SJSA1 (cell line): ENCODE measurements around the gene PTPRG. TPM values are rescaled to one million over a fixed set of nuclear protein-coding genes. Genes with fewer than 3 reads are reported as not detected.

Experiments used
- DNase-seq, 2 experiments: peaks; one replicate each; pipeline ENCODE4 v3.0.0-alpha.2; 2015 to 2020; ENCODE audit warnings: low spot score in 2 of 2, low read depth in 1 of 2
- H3K27ac ChIP-seq: fragments of 250-450 bp; sonication (Bioruptor Pico); 2 replicates; pipeline ENCODE4 v1.5.1; 2020; ENCODE audit warnings: mild to moderate bottlenecking, moderate library complexity
- H3K27me3 ChIP-seq: fragments of 250-450 bp; sonication (Bioruptor Pico); replicated peaks from 2 replicates; pipeline ENCODE4 v1.5.1; 2020; ENCODE audit warnings: mild to moderate bottlenecking, moderate library complexity
- H3K36me3 ChIP-seq: fragments of 250-450 bp; sonication (Bioruptor Pico); 2 replicates; pipeline ENCODE4 v1.5.1; 2020; ENCODE audit warnings: mild to moderate bottlenecking
- H3K4me1 ChIP-seq: fragments of 250-450 bp; sonication (Bioruptor Pico); replicated peaks from 2 replicates; pipeline ENCODE4 v1.6.1; 2021; ENCODE audit warnings: mild to moderate bottlenecking
- H3K4me3 ChIP-seq: fragments of 250-450 bp; sonication (Bioruptor Pico); 2 replicates; pipeline ENCODE4 v1.5.1; 2020; ENCODE audit warnings: mild to moderate bottlenecking
- H3K9me3 ChIP-seq: fragments of 250-450 bp; sonication (Bioruptor Pico); replicated peaks from 2 replicates; pipeline ENCODE4 v1.5.1; 2020; ENCODE audit warnings: mild to moderate bottlenecking
- total RNA-seq: library from RNA; depleted of rRNA; stranded (reverse); fragments of >200 nt; shearing (Covaris generic); gene quantifications from 2 replicates; pipeline ENCODE4 v1.2.3, GENCODE V29; 2014

Gene PTPRG
- total RNA-seq, 1 experiment from 2014 or later, result 18.5 TPM

DNA sequence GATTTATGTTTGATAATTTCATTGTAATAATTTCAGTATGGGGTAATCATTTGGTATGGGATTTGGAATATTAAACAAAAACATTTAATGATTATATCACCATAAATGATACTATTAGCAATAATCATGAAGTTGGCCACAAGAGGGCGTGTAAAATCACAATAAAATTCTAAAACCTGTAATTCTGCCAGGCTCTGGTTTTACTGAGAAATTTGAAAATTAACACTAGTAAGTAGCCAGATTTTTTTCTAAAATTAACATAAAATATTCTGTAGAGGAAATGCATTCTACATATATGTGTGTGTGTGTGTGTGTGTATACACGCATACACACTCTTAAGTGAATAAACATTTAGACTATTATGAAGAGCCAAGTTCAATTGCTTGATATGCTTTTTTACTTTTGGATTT lies 771.5 kb downstream of the PTPRG start:
- Histone ChIP-seq H3K36me3 (no peaks in the 10 kb centered on the region), H3K27me3 (no peaks in the 10 kb centered on the region), H3K27ac (no peak overlapping the region), H3K4me1 (no peaks in the 10 kb centered on the region), H3K9me3 (no peaks in the 10 kb centered on the region), H3K4me3 (no peak overlapping the region)
- no peak for DNase-seq

DNA sequence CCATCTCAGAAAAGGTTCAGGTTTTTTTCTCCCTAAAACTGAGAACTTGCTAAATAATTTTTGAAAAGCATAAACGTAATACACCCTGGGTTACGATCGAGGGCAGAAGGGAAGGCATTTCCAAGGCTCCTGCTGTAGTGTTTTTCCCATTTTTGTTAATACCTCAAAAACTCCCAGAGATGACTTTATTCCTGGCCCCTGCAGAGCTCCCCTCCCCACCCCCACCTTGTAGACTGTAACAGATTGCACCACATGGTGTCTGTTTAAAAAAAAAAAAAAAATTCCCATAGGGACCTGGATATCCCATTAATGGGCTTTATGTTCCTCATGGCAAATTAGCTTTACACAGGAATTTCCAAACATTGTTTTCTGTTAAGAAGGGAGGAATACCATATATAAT lies 773.8 kb downstream of the PTPRG start:
- Histone ChIP-seq H3K9me3 (no peaks in the 10 kb centered on the region), H3K36me3 (no peaks in the 10 kb centered on the region), H3K27ac (no peak overlapping the region)

GRCh38 chr3:62343755-62344154 lies 782.4 kb downstream of the PTPRG start:
- no peak overlapping the region for H3K4me3 ChIP-seq
- no peak for DNase-seq
- no peaks in the 10 kb centered on the region for H3K9me3 ChIP-seq
- H3K4me1 ChIP-seq, result no peaks in the 10 kb centered on the region
- H3K27ac ChIP-seq, result no peak overlapping the region
- H3K27me3 ChIP-seq, result no peaks in the 10 kb centered on the region
- H3K36me3 ChIP-seq, result no peaks in the 10 kb centered on the region

More for the DNA sequence above, 773.8 kb downstream of the PTPRG start:
- no peak overlapping the region for H3K4me3 ChIP-seq
- H3K27me3 ChIP-seq, result no peaks in the 10 kb centered on the region
- no peaks in the 10 kb centered on the region for H3K4me1 ChIP-seq
- DNase-seq, result no peak
